Effector memory CD8-positive, alpha-beta T cell (primary cell): ENCODE data around the gene ATXN1.

ENCODE experiments used
- ATAC-seq: fragments of 150-1000 bp; cut with Tn5 transposase; replicated peaks from 2 replicates; pipeline ENCODE4 v1.10.0; 2021; ENCODE audit warnings: mild to moderate bottlenecking, moderate library complexity
- DNase-seq, 3 experiments: peaks; one replicate each; pipeline ENCODE4 v3.0.0; 2021
- H3K27ac Mint-ChIP-seq, 2 donors: one replicate each; pipeline ENCODE4 v1.8.0; 2022; ENCODE audit warnings: mild to moderate bottlenecking in 2 of 2, mixed read lengths in 2 of 2, moderate library complexity in 2 of 2
- H3K27me3 Mint-ChIP-seq, 2 donors: one replicate each; pipeline ENCODE4 v1.8.0; 2022; ENCODE audit warnings: mixed read lengths in 2 of 2
- H3K36me3 Mint-ChIP-seq: one replicate; pipeline ENCODE4 v1.8.0; 2022; ENCODE audit warnings: mild to moderate bottlenecking, moderate library complexity, mixed read lengths; ENCODE audit not compliant: insufficient read depth
- H3K4me1 Mint-ChIP-seq, 2 donors: one replicate each; pipeline ENCODE4 v1.8.0; 2022; ENCODE audit warnings: low read depth in 2 of 2, mixed read lengths in 2 of 2
- H3K4me3 Mint-ChIP-seq, 2 donors: one replicate each; pipeline ENCODE4 v1.8.0; 2022; ENCODE audit warnings: mild to moderate bottlenecking in 2 of 2, mixed read lengths in 2 of 2, moderate library complexity in 2 of 2
- H3K9me3 Mint-ChIP-seq, 2 donors: one replicate each; pipeline ENCODE4 v1.8.0; 2022; ENCODE audit warnings: mixed read lengths in 2 of 2

Gene ATXN1

DNA sequence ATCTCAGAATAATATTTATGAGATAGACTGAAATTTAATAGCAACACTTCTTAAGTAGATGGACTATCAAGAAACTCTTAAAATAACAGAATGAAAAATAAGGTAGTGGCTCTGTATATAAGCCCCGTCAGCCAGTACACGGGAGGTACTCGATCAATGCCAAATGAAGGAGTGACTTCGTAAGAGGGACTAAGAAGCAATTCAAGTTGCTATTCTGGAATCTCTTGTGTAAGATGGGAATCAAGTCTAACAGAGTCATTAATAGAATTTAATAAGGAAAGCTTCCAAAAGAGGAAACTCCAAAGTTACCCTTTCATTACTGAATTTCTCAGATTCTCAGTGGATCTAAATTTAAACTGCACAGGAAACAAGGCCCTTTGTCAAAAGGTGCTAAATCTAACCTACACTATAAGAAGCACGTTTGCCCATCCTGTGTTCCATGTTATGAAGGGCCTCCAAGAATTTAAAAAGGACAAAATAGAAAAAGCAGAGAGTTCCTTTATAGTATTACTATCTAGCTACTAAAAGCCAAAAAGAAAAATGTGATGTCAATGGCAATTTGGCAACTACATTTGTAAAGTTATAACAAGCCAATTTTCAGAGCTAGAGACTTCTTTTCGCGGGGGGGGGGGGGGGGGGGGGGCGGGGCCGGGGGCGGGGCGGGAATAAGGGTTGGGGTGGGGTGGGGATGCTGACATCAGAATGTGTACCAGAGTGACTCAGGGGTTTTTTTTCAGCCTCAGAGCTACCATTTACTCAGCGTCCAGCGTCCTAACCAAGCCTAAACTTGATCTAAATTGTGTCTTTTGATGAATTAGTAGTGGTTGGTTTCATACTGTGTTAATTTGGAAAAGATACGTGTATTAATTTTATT lies 322.3 kb downstream of the ATXN1 start:
- DNase-seq (no peak), ATAC-seq (peak; percentile 32)
- no peaks in the 10 kb centered on the region for H3K9me3 Mint-ChIP-seq
- H3K27me3 Mint-ChIP-seq: no peaks in the 10 kb centered on the region
- peaks cover 41 to 73% of the 10 kb centered on the region in 2 donors for H3K4me1 Mint-ChIP-seq
- H3K36me3 Mint-ChIP-seq: peaks cover 33% of the 10 kb centered on the region
- peak overlapping the region in 1 of 2 donors; percentile 99 for H3K27ac Mint-ChIP-seq
- peak overlapping the region; percentile 17 to 84 for H3K4me3 Mint-ChIP-seq

- peak in 2 of 3 experiments; percentile 19 to 36 for DNase-seq
- peak overlapping the region; percentile 74 to 84 for H3K4me3 Mint-ChIP-seq
- H3K36me3 Mint-ChIP-seq: peaks cover 33% of the 10 kb centered on the region
Measured at GRCh38 chr6:16437984-16438383, 323.3 kb downstream of the ATXN1 start.

DNA sequence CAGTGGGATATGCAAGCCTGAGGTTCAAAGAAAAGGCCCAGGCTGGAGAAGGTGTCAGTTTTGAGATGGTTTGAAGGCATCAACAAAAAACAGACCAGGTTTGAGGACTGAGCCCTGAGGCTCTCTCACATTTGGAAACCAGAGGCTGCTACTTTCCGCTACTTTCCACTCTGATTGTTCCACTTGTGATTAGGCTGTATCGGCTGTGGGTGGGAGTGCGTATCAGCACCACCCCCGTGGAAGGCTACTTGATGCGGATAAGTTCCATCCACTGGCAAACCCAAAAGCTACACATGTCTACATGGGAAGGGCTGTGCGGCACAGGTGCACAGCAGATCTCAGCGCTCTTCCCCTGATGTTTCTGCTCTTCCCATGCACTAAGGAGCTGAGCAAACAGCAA lies 324.2 kb downstream of the ATXN1 start:
- Mint-ChIP-seq H3K4me1 (peaks cover 42 to 77% of the 10 kb centered on the region in 2 donors), H3K9me3 (no peaks in the 10 kb centered on the region), H3K27me3 (no peaks in the 10 kb centered on the region), H3K27ac (peak overlapping the region; percentile 86 to 99), H3K36me3 (peaks cover 30% of the 10 kb centered on the region), H3K4me3 (peak overlapping the region; percentile 74 to 84)
- peak; percentile 18 for ATAC-seq
- DNase-seq: peak in 1 of 3 experiments; percentile 20

More at GRCh38 chr6:16437984-16438383, 323.3 kb downstream of the ATXN1 start:
- peak; percentile 55 for ATAC-seq
- Mint-ChIP-seq H3K9me3 (no peaks in the 10 kb centered on the region), H3K27ac (peak overlapping the region; percentile 86 to 99), H3K27me3 (no peaks in the 10 kb centered on the region), H3K4me1 (peaks cover 41 to 77% of the 10 kb centered on the region in 2 donors)

GRCh38 chr6:16436550-16436949 lies 324.7 kb downstream of the ATXN1 start:
- peak; percentile 75 for ATAC-seq
- peaks cover 35% of the 10 kb centered on the region for H3K36me3 Mint-ChIP-seq
- H3K4me1 Mint-ChIP-seq: peaks cover 42 to 80% of the 10 kb centered on the region in 2 donors

GRCh38 chr6:16434885-16435284 lies 326.4 kb downstream of the ATXN1 start:
- H3K4me1 Mint-ChIP-seq: peaks cover 36 to 72% of the 10 kb centered on the region in 2 donors

More at GRCh38 chr6:16436550-16436949, 324.7 kb downstream of the ATXN1 start:
- peak overlapping the region; percentile 86 to 99 for H3K27ac Mint-ChIP-seq
- DNase-seq: peak in 1 of 3 experiments; percentile 56
- H3K27me3 Mint-ChIP-seq: no peaks in the 10 kb centered on the region
- H3K9me3 Mint-ChIP-seq: no peaks in the 10 kb centered on the region
- H3K4me3 Mint-ChIP-seq: peak overlapping the region; percentile 74 to 84

DNA sequence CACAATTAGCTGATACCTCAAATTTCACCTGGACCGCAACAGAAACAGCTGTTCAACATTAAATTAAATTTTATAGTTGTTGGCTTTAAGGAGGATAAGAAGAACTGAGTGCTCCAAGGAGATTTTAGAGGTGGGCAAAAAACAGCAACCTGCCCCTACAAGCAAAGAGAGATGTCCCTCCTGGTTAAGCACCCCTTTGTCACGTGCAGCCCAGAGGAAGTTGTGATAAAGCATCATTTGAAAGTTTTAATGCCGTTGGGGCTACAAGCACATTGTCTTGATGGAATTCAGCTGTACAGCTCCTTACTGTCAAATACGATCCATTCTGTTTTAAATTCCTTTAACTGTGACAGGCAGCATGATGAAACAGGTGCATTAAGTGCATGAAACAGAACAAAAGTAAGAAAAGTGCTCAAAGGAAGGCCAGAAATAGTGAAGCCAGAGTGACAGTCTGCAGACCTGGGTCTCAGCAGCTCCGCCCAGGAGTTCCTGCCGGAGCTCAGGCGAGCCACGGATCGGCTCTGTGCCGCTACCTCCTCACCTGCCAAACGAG lies 327.8 kb downstream of the ATXN1 start:
- Mint-ChIP-seq H3K4me3 (peak overlapping the region in 1 of 2 donors; percentile 16), H3K9me3 (no peaks in the 10 kb centered on the region), H3K4me1 (peaks cover 38 to 64% of the 10 kb centered on the region in 2 donors), H3K27me3 (no peaks in the 10 kb centered on the region), H3K27ac (peak overlapping the region in 1 of 2 donors; percentile 99), H3K36me3 (peaks cover 37% of the 10 kb centered on the region)
- ATAC-seq: no peak
- no peak for DNase-seq

More at GRCh38 chr6:16434885-16435284, 326.4 kb downstream of the ATXN1 start:
- Mint-ChIP-seq H3K27me3 (no peaks in the 10 kb centered on the region), H3K9me3 (no peaks in the 10 kb centered on the region), H3K4me3 (peak overlapping the region in 1 of 2 donors; percentile 16), H3K27ac (peak overlapping the region; percentile 86 to 99), H3K36me3 (peaks cover 38% of the 10 kb centered on the region)
- no peak for ATAC-seq
- no peak for DNase-seq

GRCh38 chr6:16432075-16433032 lies 328.9 kb downstream of the ATXN1 start:
- H3K4me1 Mint-ChIP-seq: peaks cover 32 to 55% of the 10 kb centered on the region in 2 donors
- no peaks in the 10 kb centered on the region for H3K27me3 Mint-ChIP-seq
- H3K9me3 Mint-ChIP-seq: no peaks in the 10 kb centered on the region
- no peak overlapping the region for H3K4me3 Mint-ChIP-seq
- ATAC-seq (no peak), DNase-seq (no peak)
- H3K27ac Mint-ChIP-seq: peak overlapping the region in 1 of 2 donors; percentile 99
- H3K36me3 Mint-ChIP-seq: peaks cover 31% of the 10 kb centered on the region

- peak overlapping the region in 1 of 2 donors; percentile 16 for H3K27ac Mint-ChIP-seq
- H3K4me1 Mint-ChIP-seq: peaks cover 25 to 49% of the 10 kb centered on the region in 2 donors
- ATAC-seq (no peak), DNase-seq (no peak)
- H3K4me3 Mint-ChIP-seq: no peak overlapping the region
- H3K27me3 Mint-ChIP-seq: no peaks in the 10 kb centered on the region
- H3K36me3 Mint-ChIP-seq: peaks cover 28% of the 10 kb centered on the region
- no peaks in the 10 kb centered on the region for H3K9me3 Mint-ChIP-seq
Measured at GRCh38 chr6:16431106-16431505, 330.2 kb downstream of the ATXN1 start.

DNA sequence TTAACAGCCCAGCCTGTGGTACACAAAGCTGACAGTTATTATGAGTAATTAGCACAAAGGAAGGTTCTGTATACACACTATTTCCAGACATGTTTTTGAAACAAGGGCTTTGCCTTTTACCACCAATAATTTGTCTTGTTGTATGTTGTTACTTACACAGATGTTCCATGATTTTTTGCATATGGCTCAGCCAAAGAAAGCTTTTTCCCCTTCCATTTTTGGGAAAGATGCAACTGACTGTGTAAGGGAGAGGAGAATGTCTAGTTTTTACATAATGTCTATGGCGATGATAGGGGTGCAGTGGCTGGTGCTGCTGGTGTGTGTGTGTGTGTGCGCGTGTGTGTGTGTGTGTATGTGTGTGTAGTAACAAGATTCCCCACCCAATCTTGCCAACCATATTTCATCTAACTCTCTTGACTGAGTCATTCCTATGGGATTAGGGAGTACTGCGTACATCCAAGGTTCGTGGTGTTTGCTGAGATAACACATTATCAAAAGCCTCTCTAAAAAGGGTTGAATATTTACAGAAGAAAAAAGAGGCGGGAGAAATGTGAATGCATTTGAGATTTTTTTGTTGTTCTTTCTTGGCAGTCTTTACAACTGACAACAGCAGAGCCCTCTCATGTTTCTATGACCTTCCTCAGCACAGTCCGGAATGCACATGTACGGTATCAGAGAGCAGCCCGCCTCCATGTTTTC lies 330.7 kb downstream of the ATXN1 start:
- peaks cover 30 to 53% of the 10 kb centered on the region in 2 donors for H3K4me1 Mint-ChIP-seq
- H3K27ac Mint-ChIP-seq: peak overlapping the region in 1 of 2 donors; percentile 42
- H3K9me3 Mint-ChIP-seq: no peaks in the 10 kb centered on the region
- no peaks in the 10 kb centered on the region for H3K27me3 Mint-ChIP-seq
- peaks cover 30% of the 10 kb centered on the region for H3K36me3 Mint-ChIP-seq
- DNase-seq (no peak), ATAC-seq (no peak)
- no peak overlapping the region for H3K4me3 Mint-ChIP-seq

GRCh38 chr6:16429669-16430068 lies 331.6 kb downstream of the ATXN1 start:
- Mint-ChIP-seq H3K4me1 (peaks cover 21 to 44% of the 10 kb centered on the region in 2 donors), H3K4me3 (no peak overlapping the region), H3K36me3 (peaks cover 24% of the 10 kb centered on the region), H3K27ac (peak overlapping the region in 1 of 2 donors; percentile 42), H3K9me3 (no peaks in the 10 kb centered on the region), H3K27me3 (no peaks in the 10 kb centered on the region)
- no peak for DNase-seq
- ATAC-seq: no peak

GRCh38 chr6:16427124-16427523 lies 334.1 kb downstream of the ATXN1 start:
- DNase-seq: no peak
- H3K36me3 Mint-ChIP-seq: peaks cover 24% of the 10 kb centered on the region
- no peaks in the 10 kb centered on the region for H3K9me3 Mint-ChIP-seq
- ATAC-seq: no peak
- no peaks in the 10 kb centered on the region for H3K27me3 Mint-ChIP-seq
- no peak overlapping the region for H3K4me3 Mint-ChIP-seq
- H3K4me1 Mint-ChIP-seq: peaks cover 32 to 41% of the 10 kb centered on the region in 2 donors
- H3K27ac Mint-ChIP-seq: peak overlapping the region in 1 of 2 donors; percentile 100

GRCh38 chr6:16425881-16426615 lies 335.2 kb downstream of the ATXN1 start:
- peak overlapping the region; percentile 85 to 100 for H3K27ac Mint-ChIP-seq

More at GRCh38 chr6:16425881-16426615, 335.2 kb downstream of the ATXN1 start:
- peaks cover 16% of the 10 kb centered on the region for H3K36me3 Mint-ChIP-seq
- ATAC-seq (no peak), DNase-seq (no peak)
- H3K4me1 Mint-ChIP-seq: peaks cover 35 to 44% of the 10 kb centered on the region in 2 donors
- H3K4me3 Mint-ChIP-seq: no peak overlapping the region
- H3K9me3 Mint-ChIP-seq: no peaks in the 10 kb centered on the region
- no peaks in the 10 kb centered on the region for H3K27me3 Mint-ChIP-seq
